MM.1S (cell line): ENCODE measurements around the gene EIF4H.
"Not testable (repeated sequence)": the region's sequence is repeated elsewhere in the genome, so short reads cannot be mapped to it uniquely, and the experiment has no call there.

Experiments
- DNase-seq: peaks from one replicate; pipeline ENCODE4 v3.0.0-alpha.2; 2015
- H2AFZ ChIP-seq: fragments of 300-600 bp; sonication (generic); 2 replicates; pipeline ENCODE4 v1.6.0; 2016; ENCODE audit warnings: antibody characterized with exemption, low read length
- H3F3A ChIP-seq: fragments of 300-600 bp; sonication (generic); 2 replicates; pipeline ENCODE4 v1.6.1; 2016; ENCODE audit warnings: mild to moderate bottlenecking, antibody characterized with exemption, low read length, moderate library complexity, mixed read lengths; ENCODE audit not compliant: insufficient read depth
- H3K27ac ChIP-seq: fragments of 300-600 bp; sonication (generic); 2 replicates; pipeline ENCODE4 v1.5.1; 2016; ENCODE audit warnings: mild to moderate bottlenecking, low read length
- H3K27me3 ChIP-seq: fragments of 300-600 bp; sonication (generic); replicated peaks from 2 replicates; pipeline ENCODE4 v1.6.0; 2016; ENCODE audit warnings: low read length; ENCODE audit not compliant: insufficient read depth
- H3K36me3 ChIP-seq: fragments of 300-600 bp; sonication (generic); replicated peaks from 2 replicates; pipeline ENCODE4 v1.6.1; 2016; ENCODE audit warnings: mild to moderate bottlenecking, low read length, mixed read lengths; ENCODE audit not compliant: insufficient read depth
- H3K4me1 ChIP-seq: fragments of 300-600 bp; sonication (generic); 2 replicates; pipeline ENCODE4 v1.6.1; 2016; ENCODE audit warnings: low read length, mixed read lengths
- H3K4me2 ChIP-seq: fragments of 300-600 bp; sonication (generic); 2 replicates; pipeline ENCODE4 v1.6.0; 2016; ENCODE audit warnings: low read depth, low read length
- H3K4me3 ChIP-seq: fragments of 300-600 bp; sonication (generic); 2 replicates; pipeline ENCODE4 v1.5.1; 2016; ENCODE audit warnings: low read length, mixed read lengths
- H3K79me2 ChIP-seq: fragments of 300-600 bp; sonication (generic); 2 replicates; pipeline ENCODE4 v1.6.1; 2016; ENCODE audit warnings: mixed run types, low read length, mixed read lengths
- H3K9ac ChIP-seq: fragments of 300-600 bp; sonication (generic); 2 replicates; pipeline ENCODE4 v1.6.1; 2016; ENCODE audit warnings: low read length, mixed read lengths
- H3K9me2 ChIP-seq: fragments of 300-600 bp; sonication (generic); replicated peaks from 2 replicates; pipeline ENCODE4 v1.6.1; 2016; ENCODE audit warnings: mild to moderate bottlenecking, low read length, mixed read lengths; ENCODE audit not compliant: insufficient read depth
- H3K9me3 ChIP-seq: fragments of 300-600 bp; sonication (generic); replicated peaks from 2 replicates; pipeline ENCODE4 v1.6.1; 2016; ENCODE audit warnings: mild to moderate bottlenecking, low read length, mixed read lengths; ENCODE audit not compliant: insufficient read depth
- H4K20me1 ChIP-seq: fragments of 300-600 bp; sonication (generic); 2 replicates; pipeline ENCODE4 v1.6.1; 2016; ENCODE audit warnings: mild to moderate bottlenecking, low read length, moderate library complexity, mixed read lengths; ENCODE audit not compliant: insufficient read depth
- EZH2 ChIP-seq: fragments of 300-600 bp; sonication (generic); optimal IDR thresholded peaks from 2 replicates; pipeline ENCODE3; 2017; ENCODE audit warnings: low read depth, mild to moderate bottlenecking, antibody characterized with exemption, low read length, mixed read lengths
- EZH2phosphoT487 ChIP-seq: fragments of 300-600 bp; sonication (generic); IDR thresholded peaks from 2 replicates; pipeline ENCODE4 v1.6.1; 2018; ENCODE audit warnings: antibody characterized with exemption, low read length
- TF ChIP-seq, protein P1 (sequence below): fragments of 300-600 bp; sonication (generic); IDR thresholded peaks from 2 replicates; pipeline ENCODE4 v1.5.1; 2016; ENCODE audit warnings: antibody characterized with exemption, low read length, mixed read lengths

The EIF4H gene

GRCh38 chr7:74222851-74223710 is 48.9 kb downstream of the EIF4H start:
- Histone ChIP-seq H3K9me2 (no peaks in the 10 kb centered on the region), H2AFZ (no peak overlapping the region), H3K4me2 (no peak overlapping the region), H3K79me2 (no peaks in the 10 kb centered on the region), H3K4me3 (no peak overlapping the region), H3K4me1 (no peaks in the 10 kb centered on the region), H3K27me3 (no peaks in the 10 kb centered on the region), H3F3A (no peaks in the 10 kb centered on the region), H3K9me3 (no peaks in the 10 kb centered on the region), H4K20me1 (no peaks in the 10 kb centered on the region), H3K36me3 (no peaks in the 10 kb centered on the region), H3K27ac (no peak overlapping the region), H3K9ac (no peak overlapping the region)
- TF ChIP-seq EZH2 (no peak), EZH2phosphoT487 (no peak)
- TF ChIP-seq, protein P1, sequence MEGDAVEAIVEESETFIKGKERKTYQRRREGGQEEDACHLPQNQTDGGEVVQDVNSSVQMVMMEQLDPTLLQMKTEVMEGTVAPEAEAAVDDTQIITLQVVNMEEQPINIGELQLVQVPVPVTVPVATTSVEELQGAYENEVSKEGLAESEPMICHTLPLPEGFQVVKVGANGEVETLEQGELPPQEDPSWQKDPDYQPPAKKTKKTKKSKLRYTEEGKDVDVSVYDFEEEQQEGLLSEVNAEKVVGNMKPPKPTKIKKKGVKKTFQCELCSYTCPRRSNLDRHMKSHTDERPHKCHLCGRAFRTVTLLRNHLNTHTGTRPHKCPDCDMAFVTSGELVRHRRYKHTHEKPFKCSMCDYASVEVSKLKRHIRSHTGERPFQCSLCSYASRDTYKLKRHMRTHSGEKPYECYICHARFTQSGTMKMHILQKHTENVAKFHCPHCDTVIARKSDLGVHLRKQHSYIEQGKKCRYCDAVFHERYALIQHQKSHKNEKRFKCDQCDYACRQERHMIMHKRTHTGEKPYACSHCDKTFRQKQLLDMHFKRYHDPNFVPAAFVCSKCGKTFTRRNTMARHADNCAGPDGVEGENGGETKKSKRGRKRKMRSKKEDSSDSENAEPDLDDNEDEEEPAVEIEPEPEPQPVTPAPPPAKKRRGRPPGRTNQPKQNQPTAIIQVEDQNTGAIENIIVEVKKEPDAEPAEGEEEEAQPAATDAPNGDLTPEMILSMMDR: no peak
- DNase-seq: no peak

- Histone ChIP-seq H3K36me3 (no peaks in the 10 kb centered on the region), H3K4me2 (no peak overlapping the region), H3K9me3 (no peaks in the 10 kb centered on the region), H3K4me3 (no peak overlapping the region), H3K9ac (no peak overlapping the region), H3K27me3 (no peaks in the 10 kb centered on the region), H4K20me1 (no peaks in the 10 kb centered on the region), H3F3A (no peaks in the 10 kb centered on the region), H3K9me2 (no peaks in the 10 kb centered on the region), H3K4me1 (no peaks in the 10 kb centered on the region), H3K27ac (no peak overlapping the region), H2AFZ (no peak overlapping the region), H3K79me2 (no peaks in the 10 kb centered on the region)
- TF ChIP-seq EZH2phosphoT487: no peak
- TF ChIP-seq EZH2: no peak
- TF ChIP-seq, protein P1: no peak
- no peak for DNase-seq
Observed at GRCh38 chr7:74223711-74224510, 49.8 kb downstream of the EIF4H start.

- no peaks in the 10 kb centered on the region for H3K79me2 ChIP-seq
- no peaks in the 10 kb centered on the region for H3K9me2 ChIP-seq
- no peaks in the 10 kb centered on the region for H3F3A ChIP-seq
- no peaks in the 10 kb centered on the region for H3K9me3 ChIP-seq
- H3K4me1 ChIP-seq: no peaks in the 10 kb centered on the region
- H3K27ac ChIP-seq: no peak overlapping the region
- H4K20me1 ChIP-seq: no peaks in the 10 kb centered on the region
- no peak for DNase-seq
- no peaks in the 10 kb centered on the region for H3K27me3 ChIP-seq
- no peaks in the 10 kb centered on the region for H3K36me3 ChIP-seq
- H3K4me2 ChIP-seq: no peak overlapping the region
- no peak overlapping the region for H3K4me3 ChIP-seq
- no peak for TF ChIP-seq EZH2phosphoT487
- TF ChIP-seq, protein P1: no peak
- no peak for TF ChIP-seq EZH2
- no peak overlapping the region for H2AFZ ChIP-seq
- no peak overlapping the region for H3K9ac ChIP-seq
Observed at GRCh38 chr7:74224511-74224832, 50.3 kb downstream of the EIF4H start.

- not testable (repeated sequence) for H3K9me3 ChIP-seq, H3K9me2 ChIP-seq, H3K4me1 ChIP-seq, H3K4me3 ChIP-seq, H4K20me1 ChIP-seq, H3K79me2 ChIP-seq, H3K9ac ChIP-seq, H3F3A ChIP-seq, H3K36me3 ChIP-seq, H3K27ac ChIP-seq, H3K4me2 ChIP-seq, H3K27me3 ChIP-seq, DNase-seq, H2AFZ ChIP-seq
Observed at GRCh38 chr7:74224907-74225306, 50.8 kb downstream of the EIF4H start.
